OCI-LY7 (cell line): ENCODE measurements around the gene CD58. TPM values are rescaled to one million over a fixed set of nuclear protein-coding genes. Genes with fewer than 3 reads are reported as not detected.
A peak's percentile ranks its signal among the peaks of the same experiment; 100 is the strongest.

ENCODE experiments used
- BruUV-seq: library from RNA; stranded (reverse); fragments of 400-500 nt; replicated peaks from 2 replicates; lab custom pipeline; 2021; lab: Mats Ljungman, UMichigan
- CTCF ChIA-PET: fragments of 300-600 bp; sonication (Branson Sonifier 250); formaldehyde crosslinking; loops from one replicate; lab custom pipeline; 2022; ENCODE audit warnings: antibody characterized with exemption; ENCODE audit not compliant: unreplicated experiment; lab: Charles Lee
- POLR2A ChIA-PET: fragments of 300-600 bp; sonication (Branson Sonifier 250); formaldehyde crosslinking; loops from one replicate; lab custom pipeline; 2022; ENCODE audit warnings: antibody characterized with exemption; lab: Charles Lee
- DNase-seq: peaks from one replicate; pipeline ENCODE4 v3.0.0-alpha.2; 2015; ENCODE audit warnings: low spot score
- H2AFZ ChIP-seq: fragments of 200-600 bp; sonication (generic), shearing (Covaris generic); 2 replicates; pipeline ENCODE4 v1.6.1; 2014; ENCODE audit warnings: mild to moderate bottlenecking, antibody characterized with exemption, low read length, moderate library complexity
- H3K27ac ChIP-seq: fragments of 200-600 bp; sonication (generic); 2 replicates; pipeline ENCODE4 v1.5.1; 2014; ENCODE audit warnings: mixed run types, low read depth, mild to moderate bottlenecking, moderate library complexity, low read length, inconsistent platforms; ENCODE audit not compliant: poor library complexity, severe bottlenecking
- H3K36me3 ChIP-seq: fragments of 200-600 bp; sonication (generic); 2 replicates; pipeline ENCODE4 v1.6.1; 2014; ENCODE audit warnings: mild to moderate bottlenecking, antibody characterized with exemption, low read length, moderate library complexity, mixed read lengths; ENCODE audit not compliant: insufficient read depth
- H3K4me1 ChIP-seq: fragments of 200-600 bp; sonication (generic); 2 replicates; pipeline ENCODE4 v1.5.1; 2014; ENCODE audit warnings: mild to moderate bottlenecking, low read length; ENCODE audit not compliant: insufficient read depth, poor library complexity, severe bottlenecking
- H3K4me2 ChIP-seq: fragments of 200-600 bp; sonication (generic); 2 replicates; pipeline ENCODE4 v1.6.1; 2014; ENCODE audit warnings: mild to moderate bottlenecking, low read length
- H3K4me3 ChIP-seq: fragments of 200-600 bp; sonication (generic); 2 replicates; pipeline ENCODE4 v1.5.1; 2014; ENCODE audit warnings: mild to moderate bottlenecking, low read depth, low read length; ENCODE audit not compliant: poor library complexity, severe bottlenecking
- H3K79me2 ChIP-seq: fragments of 200-600 bp; sonication (generic); 2 replicates; pipeline ENCODE4 v1.6.1; 2016; ENCODE audit warnings: low read depth, mild to moderate bottlenecking, low read length, moderate library complexity, mixed read lengths; ENCODE audit not compliant: insufficient read depth
- H3K9me2 ChIP-seq: fragments of 200-600 bp; sonication (generic); 2 replicates; pipeline ENCODE4 v1.6.1; 2016; ENCODE audit warnings: mild to moderate bottlenecking, low read length, mixed read lengths; ENCODE audit not compliant: insufficient read depth
- H3K9me3 ChIP-seq: fragments of 200-600 bp; sonication (generic); 2 replicates; pipeline ENCODE4 v1.6.1; 2014; ENCODE audit warnings: mild to moderate bottlenecking, mixed run types, low read length, mixed read lengths
- H4K20me1 ChIP-seq: fragments of 200-600 bp; sonication (generic); 2 replicates; pipeline ENCODE4 v1.6.1; 2014; ENCODE audit warnings: mild to moderate bottlenecking, antibody characterized with exemption, low read length, moderate library complexity, mixed read lengths; ENCODE audit not compliant: insufficient read depth
- CTCF ChIP-seq: fragments of 200-600 bp; sonication (generic); conservative IDR thresholded peaks from 2 replicates; pipeline ENCODE4 v1.5.1; 2014; ENCODE audit warnings: mild to moderate bottlenecking, antibody characterized with exemption, low read length, moderate library complexity, mixed read lengths
- EZH2phosphoT487 ChIP-seq: fragments of 200-600 bp; sonication (generic); IDR thresholded peaks from 2 replicates; pipeline ENCODE4 v1.6.1; 2018; ENCODE audit warnings: low read depth, borderline replicate concordance, mild to moderate bottlenecking, mixed run types, antibody characterized with exemption, low read length, moderate library complexity, mixed read lengths
- intact Hi-C: fragments of 100-400 bp; cut with micrococcal nuclease; formaldehyde crosslinking; loops from one replicate; pipeline ENCODE4 v1.10.0; 2022; ENCODE audit not compliant: unreplicated experiment
- total RNA-seq, 2 experiments: library from RNA; depleted of rRNA in 1 of 2; stranded (reverse); fragments of >200 nt in 1 of 2; shearing (Covaris generic) in 1 of 2; gene quantifications; 2 replicates each; pipeline ENCODE4 v1.2.3, GENCODE V29; 2014 to 2022

The CD58 gene
- total RNA-seq, 2 experiments from 2014 or later: 3.3 TPM; not detected in 1

- Histone ChIP-seq H4K20me1 (no peaks in the 10 kb centered on the region), H3K36me3 (no peaks in the 10 kb centered on the region), H3K9me3 (no peaks in the 10 kb centered on the region), H3K79me2 (no peaks in the 10 kb centered on the region), H3K9me2 (no peaks in the 10 kb centered on the region), H3K4me2 (no peak overlapping the region), H3K4me1 (no peaks in the 10 kb centered on the region), H3K27ac (no peak overlapping the region), H2AFZ (no peak overlapping the region), H3K4me3 (no peak overlapping the region)
- no TSS peak for BruUV-seq
- POLR2A ChIA-PET: no interaction called here
- DNase-seq: no peak
- TF ChIP-seq EZH2phosphoT487 (no peak), CTCF (no peak)
- CTCF ChIA-PET: no interaction called here
- intact Hi-C loops: no loop called here
Observed at GRCh38 chr1:116572771-116573430, 2.1 kb upstream of the CD58 start.

GRCh38 chr1:116572099-116572498 is 1.3 kb upstream of the CD58 start:
- Histone ChIP-seq H3K79me2 (no peaks in the 10 kb centered on the region), H3K9me3 (no peaks in the 10 kb centered on the region), H3K4me3 (no peak overlapping the region), H4K20me1 (no peaks in the 10 kb centered on the region), H3K4me2 (no peak overlapping the region), H3K4me1 (no peaks in the 10 kb centered on the region), H3K9me2 (no peaks in the 10 kb centered on the region), H2AFZ (no peak overlapping the region), H3K36me3 (no peaks in the 10 kb centered on the region), H3K27ac (no peak overlapping the region)
- intact Hi-C loops: no loop called here
- DNase-seq: no peak
- CTCF ChIA-PET: no interaction called here
- POLR2A ChIA-PET: no interaction called here
- BruUV-seq: no TSS peak
- TF ChIP-seq CTCF (no peak), EZH2phosphoT487 (no peak)

GRCh38 chr1:116571215-116571919 is 541 bp upstream of the CD58 start:
- H3K9me3 ChIP-seq: no peaks in the 10 kb centered on the region
- no peak overlapping the region for H3K27ac ChIP-seq
- no peak overlapping the region for H2AFZ ChIP-seq
- no peaks in the 10 kb centered on the region for H3K79me2 ChIP-seq
- peak overlapping the region; percentile 60 for H3K4me2 ChIP-seq
- POLR2A ChIA-PET: no interaction called here
- H3K4me3 ChIP-seq: peak overlapping the region; percentile 64
- no peaks in the 10 kb centered on the region for H3K36me3 ChIP-seq
- no TSS peak for BruUV-seq
- H3K4me1 ChIP-seq: no peaks in the 10 kb centered on the region
- CTCF ChIA-PET: no interaction called here
- TF ChIP-seq EZH2phosphoT487: no peak
- DNase-seq: no peak
- H3K9me2 ChIP-seq: no peaks in the 10 kb centered on the region
- H4K20me1 ChIP-seq: no peaks in the 10 kb centered on the region
- intact Hi-C loops: no loop called here
